PC-3 (cell line): ENCODE results near the gene SYMPK. TPM values are rescaled to one million over a fixed set of nuclear protein-coding genes. Genes with fewer than 3 reads are reported as not detected.

ENCODE experiments used
- ATAC-seq: fragments of 200-7000 bp; cut with Tn5 transposase; 2 replicates; pipeline ENCODE4 v1.9.1; 2020; ENCODE audit warnings: mild to moderate bottlenecking, moderate library complexity
- BruUV-seq: library from RNA; stranded (reverse); fragments of 400-500 nt; replicated peaks from 2 replicates; lab custom pipeline; 2021; lab: Mats Ljungman, UMichigan
- CTCF ChIA-PET: fragments of 300-600 bp; sonication (Branson Sonifier 250); formaldehyde crosslinking; loops from one replicate; lab custom pipeline; 2022; ENCODE audit warnings: antibody characterized with exemption; lab: Charles Lee
- POLR2A ChIA-PET: fragments of 300-600 bp; sonication (Branson Sonifier 250); formaldehyde crosslinking; loops from one replicate; lab custom pipeline; 2022; ENCODE audit warnings: antibody characterized with exemption; ENCODE audit not compliant: unreplicated experiment; lab: Charles Lee
- DNase-seq: peaks from one replicate; pipeline ENCODE4 v3.0.0-alpha.2; 2015
- H2AFZ ChIP-seq: fragments of 300-600 bp; sonication (generic); 2 replicates; pipeline ENCODE4 v1.6.0; 2016; ENCODE audit warnings: antibody characterized with exemption, low read length
- H3F3A ChIP-seq: fragments of 300-600 bp; sonication (generic); one replicate; pipeline ENCODE4 v1.6.0; 2017; ENCODE audit warnings: antibody characterized with exemption, low read length, control low read depth, mild to moderate bottlenecking; ENCODE audit not compliant: unreplicated experiment
- H3K27ac ChIP-seq: fragments of 300-600 bp; sonication (generic); 2 replicates; pipeline ENCODE4 v1.5.1; 2016; ENCODE audit warnings: mild to moderate bottlenecking, low read length
- H3K27me3 ChIP-seq: fragments of 300-600 bp; sonication (generic); 2 replicates; pipeline ENCODE4 v1.6.1; 2016; ENCODE audit warnings: low read length, mixed read lengths
- H3K36me3 ChIP-seq: fragments of 300-600 bp; sonication (generic); 2 replicates; pipeline ENCODE4 v1.6.1; 2016; ENCODE audit warnings: low read depth, mixed run types, low read length, mixed read lengths
- H3K4me1 ChIP-seq: fragments of 300-600 bp; sonication (generic); 2 replicates; pipeline ENCODE4 v1.5.1; 2016; ENCODE audit warnings: low read length; ENCODE audit not compliant: insufficient read depth
- H3K4me2 ChIP-seq: fragments of 300-600 bp; sonication (generic); 2 replicates; pipeline ENCODE4 v1.6.0; 2016; ENCODE audit warnings: low read length
- H3K4me3 ChIP-seq: fragments of 300-600 bp; sonication (generic); 2 replicates; pipeline ENCODE4 v1.5.1; 2016; ENCODE audit warnings: mild to moderate bottlenecking, low read length, mixed read lengths
- H3K79me2 ChIP-seq: fragments of 300-600 bp; sonication (generic); 2 replicates; pipeline ENCODE4 v1.6.1; 2017; ENCODE audit warnings: low read length, mixed read lengths
- H3K9ac ChIP-seq: fragments of 300-600 bp; sonication (generic); 2 replicates; pipeline ENCODE4 v1.6.0; 2016; ENCODE audit warnings: mild to moderate bottlenecking, low read length
- H3K9me2 ChIP-seq: fragments of 300-600 bp; sonication (generic); replicated peaks from 2 replicates; pipeline ENCODE4 v1.6.1; 2016; ENCODE audit warnings: mixed run types, low read length, mixed read lengths
- H3K9me3 ChIP-seq: fragments of 300-600 bp; sonication (generic); 2 replicates; pipeline ENCODE4 v1.6.1; 2016; ENCODE audit warnings: low read length, mixed read lengths
- H4K20me1 ChIP-seq: fragments of 300-600 bp; sonication (generic); 2 replicates; pipeline ENCODE4 v1.6.1; 2016; ENCODE audit warnings: low read length, mixed read lengths
- CTCF ChIP-seq: fragments of 300-600 bp; sonication (generic); conservative IDR thresholded peaks from 2 replicates; pipeline ENCODE4 v1.5.1; 2017; ENCODE audit warnings: antibody characterized with exemption, low read depth, mild to moderate bottlenecking, low read length
- EZH2 ChIP-seq: fragments of 300-600 bp; sonication (generic); IDR thresholded peaks from one replicate; pipeline ENCODE4 v1.6.1; 2017; ENCODE audit warnings: antibody characterized with exemption, mild to moderate bottlenecking, low read length; ENCODE audit not compliant: unreplicated experiment
- EZH2phosphoT487 ChIP-seq: fragments of 300-600 bp; sonication (generic); IDR thresholded peaks from 2 replicates; pipeline ENCODE4 v1.6.1; 2018; ENCODE audit warnings: mild to moderate bottlenecking, antibody characterized with exemption, low read length, borderline replicate concordance
- intact Hi-C: fragments of 100-400 bp; cut with micrococcal nuclease; formaldehyde crosslinking; loops from 2 replicates; pipeline ENCODE4 v1.9.0; 2023
- total RNA-seq: library from RNA; depleted of rRNA; stranded (reverse); fragments of >200 nt; gene quantifications from 2 replicates; pipeline ENCODE4 v1.2.3, GENCODE V29; 2014

The SYMPK gene
- total RNA-seq, 1 experiment from 2014 or later, result 36.6 TPM

- H4K20me1 ChIP-seq, result no peaks in the 10 kb centered on the region
- no TSS peak for BruUV-seq
- no peaks in the 10 kb centered on the region for H3K4me1 ChIP-seq
- TF ChIP-seq EZH2 (no peak), EZH2phosphoT487 (no peak), CTCF (no peak)
- H3K9me2 ChIP-seq, result no peaks in the 10 kb centered on the region
- no peak overlapping the region for H3K4me3 ChIP-seq
- no peaks in the 10 kb centered on the region for H3K27me3 ChIP-seq
- no peak overlapping the region for H3K9ac ChIP-seq
- intact Hi-C loops, result no loop called here
- H3K79me2 ChIP-seq, result no peaks in the 10 kb centered on the region
- peaks cover 19% of the 10 kb centered on the region for H3K36me3 ChIP-seq
- no peaks in the 10 kb centered on the region for H3F3A ChIP-seq
- no peak overlapping the region for H3K4me2 ChIP-seq
- no peak for DNase-seq
- ChIA-PET POLR2A (no interaction called here), CTCF (no interaction called here)
- no peaks in the 10 kb centered on the region for H3K9me3 ChIP-seq
- no peak overlapping the region for H3K27ac ChIP-seq
- no peak overlapping the region for H2AFZ ChIP-seq
- ATAC-seq, result no peak
Observed at GRCh38 chr19:45834970-45835369, 28.0 kb downstream of the SYMPK start.

GRCh38 chr19:45828945-45829344, 34.0 kb downstream of the SYMPK start:
- ChIA-PET CTCF (no interaction called here), POLR2A (no interaction called here)
- Histone ChIP-seq H2AFZ (no peak overlapping the region), H3K4me3 (no peak overlapping the region), H3K27ac (no peak overlapping the region), H4K20me1 (no peaks in the 10 kb centered on the region), H3K79me2 (no peaks in the 10 kb centered on the region), H3K4me1 (no peaks in the 10 kb centered on the region), H3K9me2 (no peaks in the 10 kb centered on the region), H3K36me3 (peaks cover 4% of the 10 kb centered on the region), H3F3A (no peaks in the 10 kb centered on the region), H3K27me3 (no peaks in the 10 kb centered on the region), H3K9ac (no peak overlapping the region), H3K9me3 (no peaks in the 10 kb centered on the region), H3K4me2 (no peak overlapping the region)
- TF ChIP-seq CTCF, result no peak
- no peak for TF ChIP-seq EZH2
- no peak for TF ChIP-seq EZH2phosphoT487
- no peak for DNase-seq
- no peak for ATAC-seq
- intact Hi-C loops, result no loop called here
- no TSS peak for BruUV-seq

GRCh38 chr19:45828523-45828922, 34.4 kb downstream of the SYMPK start:
- H3K79me2 ChIP-seq, result no peaks in the 10 kb centered on the region
- intact Hi-C loops, result no loop called here
- no peaks in the 10 kb centered on the region for H3K9me2 ChIP-seq
- peaks cover 4% of the 10 kb centered on the region for H3K36me3 ChIP-seq
- ATAC-seq (no peak), DNase-seq (no peak)
- BruUV-seq, result no TSS peak
- no peaks in the 10 kb centered on the region for H3F3A ChIP-seq
- ChIA-PET POLR2A (no interaction called here), CTCF (no interaction called here)
- no peak overlapping the region for H2AFZ ChIP-seq
- no peak overlapping the region for H3K27ac ChIP-seq
- no peaks in the 10 kb centered on the region for H3K27me3 ChIP-seq
- no peak overlapping the region for H3K4me2 ChIP-seq
- H3K4me3 ChIP-seq, result no peak overlapping the region
- no peak for TF ChIP-seq CTCF
- no peak for TF ChIP-seq EZH2
- no peak for TF ChIP-seq EZH2phosphoT487
- no peaks in the 10 kb centered on the region for H3K9me3 ChIP-seq
- H3K9ac ChIP-seq, result no peak overlapping the region
- H3K4me1 ChIP-seq, result no peaks in the 10 kb centered on the region
- no peaks in the 10 kb centered on the region for H4K20me1 ChIP-seq
